MM.1S (cell line): ENCODE results near the gene ST3GAL3.
A peak's percentile ranks its signal among the peaks of the same experiment; 100 is the strongest.

Experiments
- DNase-seq: peaks from one replicate; pipeline ENCODE4 v3.0.0-alpha.2; 2015
- H2AFZ ChIP-seq: fragments of 300-600 bp; sonication (generic); 2 replicates; pipeline ENCODE4 v1.6.0; 2016; ENCODE audit warnings: antibody characterized with exemption, low read length
- H3F3A ChIP-seq: fragments of 300-600 bp; sonication (generic); 2 replicates; pipeline ENCODE4 v1.6.1; 2016; ENCODE audit warnings: mild to moderate bottlenecking, antibody characterized with exemption, low read length, moderate library complexity, mixed read lengths; ENCODE audit not compliant: insufficient read depth
- H3K27ac ChIP-seq: fragments of 300-600 bp; sonication (generic); 2 replicates; pipeline ENCODE4 v1.5.1; 2016; ENCODE audit warnings: mild to moderate bottlenecking, low read length
- H3K27me3 ChIP-seq: fragments of 300-600 bp; sonication (generic); replicated peaks from 2 replicates; pipeline ENCODE4 v1.6.0; 2016; ENCODE audit warnings: low read length; ENCODE audit not compliant: insufficient read depth
- H3K36me3 ChIP-seq: fragments of 300-600 bp; sonication (generic); replicated peaks from 2 replicates; pipeline ENCODE4 v1.6.1; 2016; ENCODE audit warnings: mild to moderate bottlenecking, low read length, mixed read lengths; ENCODE audit not compliant: insufficient read depth
- H3K4me1 ChIP-seq: fragments of 300-600 bp; sonication (generic); 2 replicates; pipeline ENCODE4 v1.6.1; 2016; ENCODE audit warnings: low read length, mixed read lengths
- H3K4me2 ChIP-seq: fragments of 300-600 bp; sonication (generic); 2 replicates; pipeline ENCODE4 v1.6.0; 2016; ENCODE audit warnings: low read depth, low read length
- H3K4me3 ChIP-seq: fragments of 300-600 bp; sonication (generic); 2 replicates; pipeline ENCODE4 v1.5.1; 2016; ENCODE audit warnings: low read length, mixed read lengths
- H3K79me2 ChIP-seq: fragments of 300-600 bp; sonication (generic); 2 replicates; pipeline ENCODE4 v1.6.1; 2016; ENCODE audit warnings: mixed run types, low read length, mixed read lengths
- H3K9ac ChIP-seq: fragments of 300-600 bp; sonication (generic); 2 replicates; pipeline ENCODE4 v1.6.1; 2016; ENCODE audit warnings: low read length, mixed read lengths
- H3K9me2 ChIP-seq: fragments of 300-600 bp; sonication (generic); replicated peaks from 2 replicates; pipeline ENCODE4 v1.6.1; 2016; ENCODE audit warnings: mild to moderate bottlenecking, low read length, mixed read lengths; ENCODE audit not compliant: insufficient read depth
- H3K9me3 ChIP-seq: fragments of 300-600 bp; sonication (generic); replicated peaks from 2 replicates; pipeline ENCODE4 v1.6.1; 2016; ENCODE audit warnings: mild to moderate bottlenecking, low read length, mixed read lengths; ENCODE audit not compliant: insufficient read depth
- H4K20me1 ChIP-seq: fragments of 300-600 bp; sonication (generic); 2 replicates; pipeline ENCODE4 v1.6.1; 2016; ENCODE audit warnings: mild to moderate bottlenecking, low read length, moderate library complexity, mixed read lengths; ENCODE audit not compliant: insufficient read depth
- EZH2 ChIP-seq: fragments of 300-600 bp; sonication (generic); optimal IDR thresholded peaks from 2 replicates; pipeline ENCODE3; 2017; ENCODE audit warnings: low read depth, mild to moderate bottlenecking, antibody characterized with exemption, low read length, mixed read lengths
- EZH2phosphoT487 ChIP-seq: fragments of 300-600 bp; sonication (generic); IDR thresholded peaks from 2 replicates; pipeline ENCODE4 v1.6.1; 2018; ENCODE audit warnings: antibody characterized with exemption, low read length
- TF ChIP-seq, protein P1 (sequence below): fragments of 300-600 bp; sonication (generic); IDR thresholded peaks from 2 replicates; pipeline ENCODE4 v1.5.1; 2016; ENCODE audit warnings: antibody characterized with exemption, low read length, mixed read lengths

The ST3GAL3 gene

DNA sequence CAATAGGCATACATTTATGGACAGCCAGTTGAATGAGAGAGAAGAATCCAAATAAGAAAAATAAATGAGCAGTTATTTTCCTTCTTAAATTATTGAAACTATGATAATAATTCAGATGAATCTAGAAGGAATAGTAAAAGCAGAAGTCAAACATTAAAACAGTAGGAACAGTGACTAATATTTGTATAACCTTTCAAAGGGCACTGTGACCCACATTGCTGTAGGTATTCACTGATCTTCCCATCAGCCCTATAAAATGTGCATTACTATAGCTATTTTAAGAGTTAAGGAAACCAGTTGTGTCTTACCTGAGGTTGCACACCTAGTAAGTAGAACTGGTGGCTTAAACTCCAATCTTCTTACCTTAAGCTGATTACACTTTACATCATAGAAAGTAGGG, 123.5 kb downstream of the ST3GAL3 start:
- DNase-seq, result no peak
- Histone ChIP-seq H3K36me3 (no peaks in the 10 kb centered on the region), H3K4me3 (no peak overlapping the region), H2AFZ (no peak overlapping the region), H3K9me2 (no peaks in the 10 kb centered on the region), H3F3A (peaks cover 47% of the 10 kb centered on the region), H3K9ac (no peak overlapping the region), H3K27ac (peak overlapping the region; percentile 84; the same call in 1 of the 2 replicates), H4K20me1 (no peaks in the 10 kb centered on the region), H3K9me3 (no peaks in the 10 kb centered on the region), H3K27me3 (no peaks in the 10 kb centered on the region), H3K4me1 (peaks cover 76% of the 10 kb centered on the region), H3K79me2 (no peaks in the 10 kb centered on the region), H3K4me2 (peak overlapping the region; percentile 73)
- TF ChIP-seq, protein P1, sequence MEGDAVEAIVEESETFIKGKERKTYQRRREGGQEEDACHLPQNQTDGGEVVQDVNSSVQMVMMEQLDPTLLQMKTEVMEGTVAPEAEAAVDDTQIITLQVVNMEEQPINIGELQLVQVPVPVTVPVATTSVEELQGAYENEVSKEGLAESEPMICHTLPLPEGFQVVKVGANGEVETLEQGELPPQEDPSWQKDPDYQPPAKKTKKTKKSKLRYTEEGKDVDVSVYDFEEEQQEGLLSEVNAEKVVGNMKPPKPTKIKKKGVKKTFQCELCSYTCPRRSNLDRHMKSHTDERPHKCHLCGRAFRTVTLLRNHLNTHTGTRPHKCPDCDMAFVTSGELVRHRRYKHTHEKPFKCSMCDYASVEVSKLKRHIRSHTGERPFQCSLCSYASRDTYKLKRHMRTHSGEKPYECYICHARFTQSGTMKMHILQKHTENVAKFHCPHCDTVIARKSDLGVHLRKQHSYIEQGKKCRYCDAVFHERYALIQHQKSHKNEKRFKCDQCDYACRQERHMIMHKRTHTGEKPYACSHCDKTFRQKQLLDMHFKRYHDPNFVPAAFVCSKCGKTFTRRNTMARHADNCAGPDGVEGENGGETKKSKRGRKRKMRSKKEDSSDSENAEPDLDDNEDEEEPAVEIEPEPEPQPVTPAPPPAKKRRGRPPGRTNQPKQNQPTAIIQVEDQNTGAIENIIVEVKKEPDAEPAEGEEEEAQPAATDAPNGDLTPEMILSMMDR, result no peak

DNA sequence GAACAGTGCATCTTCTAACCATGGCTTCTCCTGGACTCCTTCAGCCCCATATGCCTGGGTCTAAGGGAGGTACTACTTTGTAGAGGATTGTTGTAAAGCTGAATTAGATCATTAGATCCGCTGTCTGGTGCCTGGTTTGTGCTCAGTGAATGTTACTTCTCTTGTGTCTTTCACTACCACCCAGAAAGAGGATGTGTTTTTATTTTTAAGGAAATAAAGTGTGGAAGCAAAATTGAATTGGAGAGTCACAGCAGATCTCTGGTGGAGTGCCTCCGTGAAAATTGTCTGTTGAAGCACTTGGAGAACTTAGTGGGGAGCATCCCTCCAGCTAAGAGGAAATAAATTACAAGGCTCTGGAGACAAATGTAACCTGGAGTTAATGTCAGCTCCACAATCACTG, 124.5 kb downstream of the ST3GAL3 start:
- Histone ChIP-seq H3K27ac (peak overlapping the region; percentile 84), H3K4me1 (peaks cover 86% of the 10 kb centered on the region), H3K9ac (peak overlapping the region; percentile 49; the same call in 1 of the 2 replicates), H3K4me3 (peak overlapping the region; percentile 18), H4K20me1 (no peaks in the 10 kb centered on the region), H3F3A (peaks cover 56% of the 10 kb centered on the region), H3K36me3 (no peaks in the 10 kb centered on the region), H3K9me3 (no peaks in the 10 kb centered on the region), H3K79me2 (no peaks in the 10 kb centered on the region), H2AFZ (no peak overlapping the region), H3K27me3 (no peaks in the 10 kb centered on the region), H3K4me2 (peak overlapping the region; percentile 73), H3K9me2 (no peaks in the 10 kb centered on the region)
- TF ChIP-seq EZH2phosphoT487 (no peak), EZH2 (no peak)
- TF ChIP-seq, protein P1, result no peak
- no peak for DNase-seq

DNA sequence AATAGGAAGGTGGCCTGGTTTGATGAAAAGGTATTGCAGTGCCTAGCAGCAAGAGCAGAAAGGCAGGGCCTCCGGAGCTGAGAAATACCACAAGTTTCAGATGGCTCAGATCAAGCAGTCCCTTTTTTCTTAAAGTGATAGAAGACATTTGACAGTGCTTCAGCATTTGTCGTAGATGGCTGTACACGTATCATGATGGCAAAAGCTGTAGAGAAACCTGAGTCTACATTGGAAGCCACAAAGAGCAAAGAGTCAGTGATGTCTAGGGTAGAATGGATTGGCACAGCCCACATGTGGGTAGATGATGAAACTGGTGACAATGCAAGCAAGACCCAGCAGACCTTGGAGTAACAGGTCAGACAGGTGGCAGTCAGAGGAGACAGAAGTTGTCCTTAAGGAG, 124.9 kb downstream of the ST3GAL3 start:
- no peaks in the 10 kb centered on the region for H3K36me3 ChIP-seq
- no peaks in the 10 kb centered on the region for H3K9me3 ChIP-seq
- peak overlapping the region; percentile 73 for H3K4me2 ChIP-seq
- peak overlapping the region; percentile 49; the same call in 1 of the 2 replicates for H3K9ac ChIP-seq
- H3K9me2 ChIP-seq, result no peaks in the 10 kb centered on the region
- no peaks in the 10 kb centered on the region; the same call in 1 of the 2 replicates for H3K79me2 ChIP-seq
- peak overlapping the region; percentile 18; the same call in 1 of the 2 replicates for H3K4me3 ChIP-seq
- peaks cover 90% of the 10 kb centered on the region for H3K4me1 ChIP-seq
- no peaks in the 10 kb centered on the region for H3K27me3 ChIP-seq
- H4K20me1 ChIP-seq, result no peaks in the 10 kb centered on the region
- H2AFZ ChIP-seq, result 0 out of 2 replicates have a peak overlapping the region, but pooled peaks have one; percentile 3
- TF ChIP-seq, protein P1, result no peak
- no peak for TF ChIP-seq EZH2phosphoT487
- no peak for TF ChIP-seq EZH2
- DNase-seq, result peak; percentile 88
- peak overlapping the region; percentile 84 for H3K27ac ChIP-seq
- peaks cover 60% of the 10 kb centered on the region for H3F3A ChIP-seq
